ENCODE results near the gene GATAD2B. TPM values are rescaled to one million over a fixed set of nuclear protein-coding genes. Genes with fewer than 3 reads are reported as not detected.

GATAD2B gene
- polyA plus RNA-seq, 1 donor from 2014 or later: 12.8 TPM

DNA sequence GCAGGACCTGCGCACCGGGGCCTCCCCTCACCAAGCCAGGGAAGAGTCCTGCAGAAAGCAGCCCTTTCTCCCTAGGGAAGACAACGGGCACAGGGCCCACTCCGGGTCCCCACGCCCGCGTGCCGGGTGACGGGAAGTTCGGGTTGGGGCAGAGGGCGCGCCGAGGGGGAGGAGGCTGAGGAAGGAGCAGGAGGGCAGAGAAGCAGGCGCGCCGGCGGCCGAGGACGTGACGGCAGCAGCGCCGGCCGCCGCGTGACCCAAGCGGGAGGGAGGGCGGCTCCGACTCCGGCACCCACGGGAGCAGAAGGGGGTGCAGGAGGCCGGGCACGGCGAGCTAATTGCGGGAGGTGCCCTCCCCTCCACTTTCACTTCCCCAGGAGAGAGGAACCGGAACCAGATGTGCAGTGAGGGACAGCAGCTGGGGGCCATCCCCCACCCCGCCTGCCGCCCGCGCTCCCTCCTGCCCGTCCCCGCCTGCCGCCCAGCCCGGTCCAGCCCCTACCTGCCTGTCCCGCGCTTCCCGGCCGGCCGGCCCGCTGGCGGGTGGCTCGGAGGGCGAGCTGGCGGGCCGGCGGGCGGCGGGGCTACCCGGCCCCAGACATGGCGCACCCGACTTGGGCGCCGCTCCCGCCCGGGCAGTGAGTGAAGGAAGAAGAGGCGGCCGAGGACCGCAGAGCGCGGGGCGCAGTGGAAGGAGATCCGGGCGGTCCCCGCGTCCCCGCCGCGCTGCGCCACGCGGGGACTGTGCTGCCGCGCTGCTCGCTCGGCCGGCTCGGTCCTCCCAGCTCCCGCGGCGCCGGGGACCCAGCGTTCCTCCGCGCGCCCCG lies 23.2 kb upstream of the GATAD2B start:
- Histone ChIP-seq H3K9me2 (ENCODE audit: insufficient read depth, low read length) (no peaks in the 10 kb centered on the region), H3K36me3 (ENCODE audit: insufficient read depth, low read length) (no peaks in the 10 kb centered on the region), H3K9ac (ENCODE audit: low read length) (peak overlapping the region; percentile 79), H3K27ac (ENCODE audit: low read length) (peak overlapping the region; percentile 47), H3K27me3 (ENCODE audit: insufficient read depth, low read depth, low read length) (no peaks in the 10 kb centered on the region), H3K4me3 (ENCODE audit: low read length) (peak overlapping the region; percentile 85), H2AFZ (ENCODE audit: low read depth, low read length) (peak overlapping the region; percentile 18), H4K20me1 (ENCODE audit: insufficient read depth) (no peaks in the 10 kb centered on the region), H3K4me2 (ENCODE audit: low read length) (peak overlapping the region; percentile 67), H3K9me3 (ENCODE audit: low read length) (no peaks in the 10 kb centered on the region), H3F3A (ENCODE audit: insufficient read depth, low read length, poor library complexity, severe bottlenecking) (no peaks in the 10 kb centered on the region), H3K79me2 (replicated peaks; ENCODE audit: insufficient read depth, low read length) (peaks cover 4% of the 10 kb centered on the region)
- TF ChIP-seq TAF1 (IDR thresholded peaks at IDR 0.05; ENCODE audit: low read depth): no peak
- TF ChIP-seq POLR2AphosphoS5 (IDR thresholded peaks at IDR 0.05): peak; percentile 28
- TF ChIP-seq EZH2 (IDR thresholded peaks at IDR 0.05; ENCODE audit: borderline replicate concordance, insufficient read depth, low read length, poor library complexity, severe bottlenecking): no peak
- TF ChIP-seq MXI1 (conservative IDR thresholded peaks at IDR 0.05; ENCODE audit: poor library complexity, severe bottlenecking): peak; percentile 51
- no peak for TF ChIP-seq EP300 (conservative IDR thresholded peaks at IDR 0.05; ENCODE audit: poor library complexity, severe bottlenecking)
- no peak for TF ChIP-seq REST (IDR thresholded peaks at IDR 0.05; ENCODE audit: borderline replicate concordance)
- no peak for TF ChIP-seq CTCF (IDR thresholded peaks at IDR 0.05; ENCODE audit: poor library complexity, severe bottlenecking)

GRCh38 chr1:153945131-153945794 lies 22.5 kb upstream of the GATAD2B start:
- H3K27ac ChIP-seq (ENCODE audit: low read length): peak overlapping the region; percentile 47
- TF ChIP-seq RAD21 (conservative IDR thresholded peaks at IDR 0.05): no peak
- TF ChIP-seq EP300 (conservative IDR thresholded peaks at IDR 0.05; ENCODE audit: poor library complexity, severe bottlenecking): no peak
- TF ChIP-seq POLR2AphosphoS5 (IDR thresholded peaks at IDR 0.05): no peak
- TF ChIP-seq SMC3 (conservative IDR thresholded peaks at IDR 0.05; ENCODE audit: poor library complexity): no peak
- TF ChIP-seq EZH2 (IDR thresholded peaks at IDR 0.05; ENCODE audit: borderline replicate concordance, insufficient read depth, low read length, poor library complexity, severe bottlenecking): no peak

More at GRCh38 chr1:153945131-153945794, 22.5 kb upstream of the GATAD2B start:
- Histone ChIP-seq H3K9ac (ENCODE audit: low read length) (peak overlapping the region; percentile 79), H3F3A (ENCODE audit: insufficient read depth, low read length, poor library complexity, severe bottlenecking) (no peaks in the 10 kb centered on the region), H2AFZ (ENCODE audit: low read depth, low read length) (peak overlapping the region; percentile 18), H3K27me3 (ENCODE audit: insufficient read depth, low read depth, low read length) (no peaks in the 10 kb centered on the region), H3K9me2 (ENCODE audit: insufficient read depth, low read length) (no peaks in the 10 kb centered on the region), H3K79me2 (replicated peaks; ENCODE audit: insufficient read depth, low read length) (peaks cover 4% of the 10 kb centered on the region), H3K9me3 (ENCODE audit: low read length) (no peaks in the 10 kb centered on the region), H3K4me2 (ENCODE audit: low read length) (peak overlapping the region; percentile 67), H4K20me1 (ENCODE audit: insufficient read depth) (no peaks in the 10 kb centered on the region), H3K36me3 (ENCODE audit: insufficient read depth, low read length) (no peaks in the 10 kb centered on the region), H3K4me3 (ENCODE audit: low read length) (peak overlapping the region; percentile 85)
